Upper lobe of left lung (tissue), 6 donors: ENCODE data around the gene EDN2. TPM values are rescaled to one million over a fixed set of nuclear protein-coding genes. Genes with fewer than 3 reads are reported as not detected.

ENCODE experiments used
- ATAC-seq, 2 donors: fragments of 200-7000 bp; cut with Tn5 transposase; one replicate each; pipeline ENCODE4 v1.9.1; 2022; ENCODE audit warnings: mild to moderate bottlenecking in 2 of 2, moderate library complexity in 2 of 2; ENCODE audit not compliant: low FRiP score in 2 of 2
- DNase-seq, 2 donors: peaks; one replicate each; pipeline ENCODE4 v3.0.0-alpha.2; 2019 to 2020
- H3K27ac ChIP-seq, 4 donors: fragments of 200-600 bp; sonication (generic); one replicate each; pipeline ENCODE4 v1.5.1; 2016 to 2019
- H3K27me3 ChIP-seq, 4 donors: fragments of 200-600 bp; sonication (generic); one replicate each; pipeline ENCODE4 v1.5.1; 2017 to 2019
- H3K36me3 ChIP-seq, 4 donors: fragments of 200-600 bp; sonication (generic); one replicate each; pipeline ENCODE4 v1.5.1; 2016 to 2019
- H3K4me1 ChIP-seq, 4 donors: fragments of 200-600 bp; sonication (generic); one replicate each; pipeline ENCODE4 v1.5.1; 2018 to 2019
- H3K4me3 ChIP-seq, 4 donors: fragments of 200-600 bp; sonication (generic); one replicate each; pipeline ENCODE4 v1.5.1; 2017 to 2019; ENCODE audit warnings: mild to moderate bottlenecking in 2 of 4, moderate library complexity in 1 of 4
- H3K9me3 ChIP-seq, 4 donors: fragments of 200-600 bp; sonication (generic); one replicate each; pipeline ENCODE4 v1.5.1; 2018 to 2019
- CTCF ChIP-seq, 6 experiments: fragments of 450-650 bp in 4 of 6; fragments of 200-600 bp in 2 of 6; sonication (generic) in 2 of 6; IDR thresholded peaks; one replicate each; pipeline ENCODE4 v1.5.1; 2016 to 2019; ENCODE audit warnings: antibody characterized with exemption in 6 of 6
- EP300 ChIP-seq, 4 donors: sonication (generic); formaldehyde crosslinking; IDR thresholded peaks; one replicate each; pipeline ENCODE4 v1.5.1; 2017; ENCODE audit warnings: antibody characterized with exemption in 4 of 4, control low read depth in 2 of 4
- POLR2A ChIP-seq, 4 donors: fragments of 450-650 bp; IDR thresholded peaks; one replicate each; pipeline ENCODE4 v1.5.1; 2016 to 2017; ENCODE audit warnings: antibody characterized with exemption in 4 of 4, mild to moderate bottlenecking in 2 of 4
- POLR2AphosphoS5 ChIP-seq, 2 donors: sonication (generic); formaldehyde crosslinking; IDR thresholded peaks; one replicate each; pipeline ENCODE4 v1.5.1; 2017; ENCODE audit warnings: antibody characterized with exemption in 2 of 2
- WGBS, 2 donors: methylation state at CpG; one replicate each; pipeline ENCODE4 v1.1.5; 2017 to 2018; 5-methylcytosine and 5-hydroxymethylcytosine counted together
- total RNA-seq, 6 donors: library from RNA; depleted of rRNA in 4 of 6; stranded (reverse); fragments of >200 nt in 4 of 6; gene quantifications; one replicate each; pipeline versions ENCODE4 v1.1.0 to v1.2.1, GENCODE V29; 2016 to 2021
- donor health status: DM: no; HTN: no; CAD: no; lungs with moderate emphysema.
- donor health status: DM: no; HTN: yes; CAD: no; lungs with severe emphysema.

Gene EDN2
- total RNA-seq, 6 donors from 2014 or later, result 0.49 to 4.0 (median 0.77) TPM; not detected in 3

GRCh38 chr1:41436281-41437010, 48.0 kb downstream of the EDN2 start:
- no peak overlapping the region for H3K4me3 ChIP-seq
- no peak overlapping the region for H3K27ac ChIP-seq
- no peaks in the 10 kb centered on the region for H3K27me3 ChIP-seq
- H3K36me3 ChIP-seq, result no peaks in the 10 kb centered on the region
- ATAC-seq (no peak), DNase-seq (no peak)
- 90 to 93% methylated on average over 5 of the region's 5 CpGs for WGBS, 2 donors
- TF ChIP-seq POLR2AphosphoS5 (IDR thresholded peaks at IDR 0.05) (no peak), POLR2A (IDR thresholded peaks at IDR 0.05) (no peak), EP300 (IDR thresholded peaks at IDR 0.05) (no peak), CTCF (IDR thresholded peaks at IDR 0.05) (no peak)
- peaks cover 17 to 21% (median 20%) of the 10 kb centered on the region in 4 donors for H3K4me1 ChIP-seq
- no peaks in the 10 kb centered on the region for H3K9me3 ChIP-seq

DNA sequence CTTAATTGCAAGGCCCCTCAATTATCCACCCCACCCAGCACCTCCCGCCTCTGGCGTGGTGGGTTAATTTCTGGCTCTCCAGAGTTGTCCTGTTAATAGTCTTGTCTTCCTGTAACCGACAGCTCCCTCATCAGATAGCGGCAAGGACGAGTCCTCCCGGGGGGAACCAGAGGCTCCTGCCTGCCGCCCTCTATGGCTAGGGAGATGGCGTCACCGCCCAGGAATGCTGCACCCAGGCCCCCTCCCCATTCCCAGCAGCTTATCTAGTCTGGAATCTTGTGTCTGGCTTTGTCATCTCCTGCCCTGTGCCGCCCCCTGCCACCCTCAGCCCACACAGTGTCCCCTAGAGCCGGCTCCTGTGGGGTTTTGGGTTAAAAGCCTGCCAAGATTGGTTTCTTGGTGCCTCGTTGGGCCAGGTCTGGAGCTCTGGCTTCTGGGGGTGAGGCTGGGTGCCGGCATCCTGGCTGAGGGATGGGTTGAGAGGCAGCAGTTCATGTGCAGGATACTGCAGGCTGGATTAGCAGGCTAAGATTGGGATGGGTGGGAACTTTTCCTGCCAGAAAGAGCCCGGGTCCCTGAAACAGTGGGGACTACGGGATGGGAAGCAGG, 48.8 kb downstream of the EDN2 start:
- Histone ChIP-seq H3K27ac (no peak overlapping the region), H3K4me3 (no peak overlapping the region), H3K4me1 (peaks cover 17 to 21% (median 20%) of the 10 kb centered on the region in 4 donors), H3K9me3 (no peaks in the 10 kb centered on the region), H3K36me3 (no peaks in the 10 kb centered on the region), H3K27me3 (no peaks in the 10 kb centered on the region)
- TF ChIP-seq CTCF (IDR thresholded peaks at IDR 0.05) (no peak), EP300 (IDR thresholded peaks at IDR 0.05) (no peak), POLR2A (IDR thresholded peaks at IDR 0.05) (no peak), POLR2AphosphoS5 (IDR thresholded peaks at IDR 0.05) (no peak)
- no peak for DNase-seq
- no peak for ATAC-seq
- 48 to 52% methylated on average over 8 to 15 of the region's 15 CpGs for WGBS, 2 donors

GRCh38 chr1:41434748-41435449, 49.6 kb downstream of the EDN2 start:
- TF ChIP-seq POLR2AphosphoS5 (IDR thresholded peaks at IDR 0.05) (no peak), CTCF (IDR thresholded peaks at IDR 0.05) (no peak), POLR2A (IDR thresholded peaks at IDR 0.05) (no peak), EP300 (IDR thresholded peaks at IDR 0.05) (no peak)
- DNase-seq, result no peak
- Histone ChIP-seq H3K4me1 (peaks cover 17 to 21% (median 20%) of the 10 kb centered on the region in 4 donors), H3K27ac (no peak overlapping the region), H3K27me3 (no peaks in the 10 kb centered on the region), H3K4me3 (no peak overlapping the region), H3K36me3 (no peaks in the 10 kb centered on the region), H3K9me3 (no peaks in the 10 kb centered on the region)
- 77 to 84% methylated on average over 6 of the region's 6 CpGs for WGBS, 2 donors
- ATAC-seq, result no peak

GRCh38 chr1:41434306-41434705, 50.2 kb downstream of the EDN2 start:
- Histone ChIP-seq H3K36me3 (no peaks in the 10 kb centered on the region), H3K4me3 (no peak overlapping the region), H3K27ac (no peak overlapping the region), H3K27me3 (no peaks in the 10 kb centered on the region), H3K9me3 (no peaks in the 10 kb centered on the region), H3K4me1 (peaks cover 17 to 21% (median 20%) of the 10 kb centered on the region in 4 donors)
- no peak for DNase-seq
- TF ChIP-seq POLR2A (IDR thresholded peaks at IDR 0.05), result no peak
- no peak for TF ChIP-seq EP300 (IDR thresholded peaks at IDR 0.05)
- TF ChIP-seq CTCF (IDR thresholded peaks at IDR 0.05), result no peak
- TF ChIP-seq POLR2AphosphoS5 (IDR thresholded peaks at IDR 0.05), result no peak
- 88 to 92% methylated on average over 5 of the region's 5 CpGs for WGBS, 2 donors
- no peak for ATAC-seq
